Measurements from ENCODE around the gene SMIM20. TPM values are rescaled to one million over a fixed set of nuclear protein-coding genes. Genes with fewer than 3 reads are reported as not detected.

Gene SMIM20
- total and polyA plus RNA-seq, 9 of the 15 experiments (the other 6 are each of a cell fraction or from before 2014, with no cell fraction given): 25.1 to 51.0 (median 38.9) TPM

- in situ Hi-C loops (cut with MboI) (no loop called here), intact Hi-C loops (cut with micrococcal nuclease) (no loop called here)
- Histone ChIP-seq H3K27ac (ENCODE audit: extremely low read depth, low read depth, low read length) (no peak overlapping the region), H3K4me1 (replicated peaks in 1 of 2; ENCODE audit: control insufficient read depth in 2 of 2, insufficient read depth in 2 of 2, low read length in 2 of 2) (no peaks in the 10 kb centered on the region), H3K4me2 (ENCODE audit: insufficient read depth, low read length) (no peak overlapping the region), H3K4me3 (no peak overlapping the region), H3K79me2 (ENCODE audit: control insufficient read depth, insufficient read depth, low read length) (no peaks in the 10 kb centered on the region), H3K9me3 (replicated peaks; ENCODE audit: control insufficient read depth, insufficient read depth, low read depth, low read length) (no peaks in the 10 kb centered on the region), H3K9me1 (ENCODE audit: control insufficient read depth, insufficient read depth, low read length) (no peaks in the 10 kb centered on the region), H3K36me3 (ENCODE audit: control insufficient read depth, insufficient read depth, low read length) (no peaks in the 10 kb centered on the region), H3K9ac (ENCODE audit: insufficient read depth in 1 of 2, low read depth in 2 of 2, low read length in 2 of 2) (no peak overlapping the region), H2AFZ (ENCODE audit: low read depth, low read length) (no peak overlapping the region), H3K27me3 (ENCODE audit: control insufficient read depth in 2 of 2, insufficient read depth in 2 of 2, low read length in 2 of 2) (peaks cover 13 to 32% of the 10 kb centered on the region in 2 experiments), H4K20me1 (replicated peaks; ENCODE audit: control insufficient read depth, insufficient read depth, low read length) (no peaks in the 10 kb centered on the region)
- no TSS peak for BruUV-seq (replicated peaks)
- CTCF ChIA-PET (ENCODE audit: low intra/inter-chr PET ratio): no interaction called here
- WGBS (ENCODE audit: insufficient coverage, low coverage, missing lambda C conversion rate): 0% methylated on average over 3 of the region's 3 CpGs
- POLR2A ChIA-PET: interaction anchor here (1.0 kb wide), 1 partner anchor 10 kb away, joined by 4 read pairs; no protein-coding TSS in a partner anchor
- no peak for ATAC-seq
- TF ChIP-seq L3MBTL2 (IDR thresholded peaks at IDR 0.05) (no peak), BDP1 (IDR thresholded peaks at IDR 0.05; ENCODE audit: insufficient read depth, insufficient read length) (no peak), BRF1 (IDR thresholded peaks at IDR 0.05; ENCODE audit: borderline replicate concordance, extremely low read depth, insufficient read length) (no peak), DMBX1 (CRISPR knock-in tag; IDR thresholded peaks at IDR 0.05; ENCODE audit: borderline replicate concordance) (no peak), NCOA6 (IDR thresholded peaks at IDR 0.05) (no peak), ZNF140 (CRISPR knock-in tag; IDR thresholded peaks at IDR 0.05) (no peak), HNRNPUL1 (IDR thresholded peaks at IDR 0.05; ENCODE audit: low read length) (no peak), DACH1 (IDR thresholded peaks at IDR 0.05; ENCODE audit: partially characterized antibody) (no peak), KAT2B (IDR thresholded peaks at IDR 0.05; ENCODE audit: low read depth, low read length) (no peak), SRSF7 (optimal IDR thresholded peaks at IDR 0.05; ENCODE audit: low read depth, low read length) (no peak), FOXA1 (IDR thresholded peaks at IDR 0.05; ENCODE audit: borderline replicate concordance) (no peak), ZBTB33 (CRISPR knock-in tag; IDR thresholded peaks at IDR 0.05) (no peak), ZNF444 (CRISPR knock-in tag; IDR thresholded peaks at IDR 0.05) (no peak), ARID2 (IDR thresholded peaks at IDR 0.05) (no peak), NFATC3 (IDR thresholded peaks at IDR 0.05) (no peak), MITF (IDR thresholded peaks at IDR 0.05) (no peak), TCF7L2 (IDR thresholded peaks at IDR 0.05; ENCODE audit: low read depth, low read length) (no peak)
- no peak for DNase-seq (ENCODE audit: extremely low read depth in 1 of 4, low spot score in 3 of 4)
- no peak for FAIRE-seq
These were observed 24.8 kb downstream of the SMIM20 start for GRCh38 chr4:25938787-25939186.
